Measurements from ENCODE around the gene AGAP1.

DNA sequence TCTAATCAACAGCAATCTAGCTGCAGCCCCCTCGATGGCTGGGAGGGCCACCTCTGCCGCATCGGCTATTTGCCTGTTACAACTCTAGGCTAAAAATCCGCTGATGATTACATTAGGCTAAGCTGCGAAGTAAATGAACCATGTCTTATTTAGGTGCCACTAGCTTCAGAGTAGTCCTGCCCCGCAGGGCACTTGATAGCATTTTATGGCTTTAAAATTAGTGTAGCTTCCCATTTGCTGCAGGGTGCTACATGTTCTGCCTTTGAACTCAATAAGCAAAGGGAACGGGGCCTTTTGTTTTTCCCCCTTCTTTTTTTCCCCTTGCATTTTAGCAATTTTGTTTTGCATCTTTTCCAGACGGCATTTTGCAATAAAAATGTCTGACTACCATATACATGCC lies 404.1 kb downstream of the AGAP1 start:
- TF ChIP-seq POLR2AphosphoS5 (IDR thresholded peaks at IDR 0.05; ENCODE audit: low read depth, low read length): no peak
- TF ChIP-seq TAF1 (IDR thresholded peaks at IDR 0.05; ENCODE audit: borderline replicate concordance, insufficient read depth, low read length): no peak
- TF ChIP-seq SIN3A (IDR thresholded peaks at IDR 0.05; ENCODE audit: borderline replicate concordance, insufficient read depth, low read length): no peak
- no peak for TF ChIP-seq FOXP2 (optimal IDR thresholded peaks at IDR 0.05; ENCODE audit: borderline replicate concordance, extremely low read depth, extremely low read length, insufficient read depth)
